Stimulated activated CD4-positive, alpha-beta T cell treated with anti-CD3 and anti-CD28 coated beads, Interleukin-2, amount 100 ng/mL, for 24 hours (primary cell): Measurements from ENCODE around the gene SMARCA4.
"Not testable (repeated sequence)": the region's sequence is repeated elsewhere in the genome, so short reads cannot be mapped to it uniquely, and the experiment has no call there.

Experiments
- DNase-seq, 2 donors: peaks; one replicate each; pipeline ENCODE4 v3.0.0-alpha.2; 2020

Gene SMARCA4

GRCh38 chr19:11078893-11079292 is 118.1 kb downstream of the SMARCA4 start:
- no peak for DNase-seq

- no peak for DNase-seq
Observed at GRCh38 chr19:11079999-11080398, 119.2 kb downstream of the SMARCA4 start.

GRCh38 chr19:11087870-11088505 is 127.2 kb downstream of the SMARCA4 start:
- DNase-seq: no peak

GRCh38 chr19:11088506-11089253 is 127.8 kb downstream of the SMARCA4 start:
- DNase-seq: no peak

GRCh38 chr19:11089254-11090013 is 128.6 kb downstream of the SMARCA4 start, which contains the start of gene LDLR:
TSS of gene LDLR (plus strand) at chr19:11089463. CDS start at chr19:11089549, 86 bp downstream.
- peak; percentile 76 to 77 for DNase-seq

GRCh38 chr19:11090014-11090263 is 129.1 kb downstream of the SMARCA4 start:
- DNase-seq: peak in 1 of 2 donors; percentile 63

- DNase-seq: peak; percentile 98
Observed at GRCh38 chr19:11090264-11090996, 129.6 kb downstream of the SMARCA4 start.

- DNase-seq: no peak
Observed at GRCh38 chr19:11090997-11091702, 130.3 kb downstream of the SMARCA4 start.

GRCh38 chr19:11091703-11092153 is 130.9 kb downstream of the SMARCA4 start:
- peak; percentile 48 to 57 for DNase-seq

- peak; percentile 26 to 43 for DNase-seq
Observed at GRCh38 chr19:11092181-11092538, 131.3 kb downstream of the SMARCA4 start.

- DNase-seq: no peak
Observed at GRCh38 chr19:11093689-11094238, 132.9 kb downstream of the SMARCA4 start.

GRCh38 chr19:11094520-11094894 is 133.7 kb downstream of the SMARCA4 start:
- no peak for DNase-seq

GRCh38 chr19:11096210-11096841 is 135.5 kb downstream of the SMARCA4 start:
- DNase-seq: peak; percentile 30 to 39

- not testable (repeated sequence) for DNase-seq
Observed at GRCh38 chr19:11097367-11097766, 136.5 kb downstream of the SMARCA4 start.

GRCh38 chr19:11098327-11098726 is 137.5 kb downstream of the SMARCA4 start:
- no peak for DNase-seq

- no peak for DNase-seq
Observed at GRCh38 chr19:11098861-11099260, 138.0 kb downstream of the SMARCA4 start.

- no peak for DNase-seq
Observed at GRCh38 chr19:11100049-11100448, 139.2 kb downstream of the SMARCA4 start.

- DNase-seq: no peak
Observed at GRCh38 chr19:11101057-11101456, 140.2 kb downstream of the SMARCA4 start.

- no peak for DNase-seq
Observed at GRCh38 chr19:11102944-11103343, 142.1 kb downstream of the SMARCA4 start.

- not testable (repeated sequence) for DNase-seq
Observed at GRCh38 chr19:11103667-11104066, 142.8 kb downstream of the SMARCA4 start.

GRCh38 chr19:11105014-11105636 is 144.3 kb downstream of the SMARCA4 start:
- DNase-seq: no peak
